ENCODE results near the gene KAT2B.

GRCh38 chr3:20107722-20108121 is 67.5 kb downstream of the KAT2B start:
- TF ChIP-seq CTCF (IDR thresholded peaks at IDR 0.05 in 8 of 11, conservative IDR thresholded peaks at IDR 0.05 in 3 of 11) (no peak), POLR2AphosphoS5 (IDR thresholded peaks at IDR 0.05) (no peak)
